22Rv1 (cell line): ENCODE measurements around the gene OSGEPL1.
"Not testable (repeated sequence)": the region's sequence is repeated elsewhere in the genome, so short reads cannot be mapped to it uniquely, and the experiment has no call there.

Experiments used
- H3K27ac ChIP-seq: fragments of 450-650 bp; 2 replicates; pipeline ENCODE4 v1.5.1; 2017
- ZFX ChIP-seq: fragments of 450-650 bp; IDR thresholded peaks from 2 replicates; pipeline ENCODE4 v1.6.1; 2017; ENCODE audit warnings: antibody characterized with exemption, borderline replicate concordance
- TF ChIP-seq, protein P1 (sequence below): fragments of 450-650 bp; IDR thresholded peaks from 2 replicates; pipeline ENCODE4 v1.5.1; 2017; ENCODE audit warnings: mild to moderate bottlenecking

OSGEPL1 gene

DNA sequence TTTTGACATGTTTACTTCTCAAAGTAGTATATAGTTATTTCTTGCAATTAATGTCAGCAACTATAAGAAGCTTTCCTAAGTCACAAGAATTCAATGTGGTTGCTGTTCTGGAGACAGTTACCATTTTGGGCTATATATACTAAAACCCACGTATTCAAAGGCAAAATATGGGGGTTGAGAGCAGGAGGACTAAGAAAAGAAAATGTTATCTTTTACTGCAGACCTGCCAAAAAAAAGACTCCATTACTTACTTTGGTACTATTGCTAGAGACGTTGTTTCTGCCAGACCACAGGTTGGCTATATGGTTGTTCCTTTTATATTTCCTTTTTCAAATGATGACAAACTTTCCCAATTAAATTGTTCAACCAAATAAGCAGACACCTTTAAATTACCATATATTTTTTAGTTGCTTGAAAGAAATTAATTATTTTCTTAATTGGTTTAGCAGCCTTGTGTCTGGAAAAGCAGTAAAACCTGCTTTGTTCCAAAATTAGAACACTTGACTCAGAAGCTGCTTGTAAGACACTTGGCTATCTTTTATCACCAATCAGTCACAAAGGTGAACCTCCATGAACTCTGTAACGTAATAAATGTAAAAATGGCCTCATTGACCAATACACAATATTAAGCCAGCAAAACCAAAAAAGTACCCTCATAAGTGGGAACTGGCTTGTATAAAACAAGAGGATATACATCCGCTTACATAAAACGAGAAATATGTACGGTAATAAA is 8.2 kb upstream of the OSGEPL1 start:
- H3K27ac ChIP-seq, result no peak overlapping the region
- TF ChIP-seq, protein P1, sequence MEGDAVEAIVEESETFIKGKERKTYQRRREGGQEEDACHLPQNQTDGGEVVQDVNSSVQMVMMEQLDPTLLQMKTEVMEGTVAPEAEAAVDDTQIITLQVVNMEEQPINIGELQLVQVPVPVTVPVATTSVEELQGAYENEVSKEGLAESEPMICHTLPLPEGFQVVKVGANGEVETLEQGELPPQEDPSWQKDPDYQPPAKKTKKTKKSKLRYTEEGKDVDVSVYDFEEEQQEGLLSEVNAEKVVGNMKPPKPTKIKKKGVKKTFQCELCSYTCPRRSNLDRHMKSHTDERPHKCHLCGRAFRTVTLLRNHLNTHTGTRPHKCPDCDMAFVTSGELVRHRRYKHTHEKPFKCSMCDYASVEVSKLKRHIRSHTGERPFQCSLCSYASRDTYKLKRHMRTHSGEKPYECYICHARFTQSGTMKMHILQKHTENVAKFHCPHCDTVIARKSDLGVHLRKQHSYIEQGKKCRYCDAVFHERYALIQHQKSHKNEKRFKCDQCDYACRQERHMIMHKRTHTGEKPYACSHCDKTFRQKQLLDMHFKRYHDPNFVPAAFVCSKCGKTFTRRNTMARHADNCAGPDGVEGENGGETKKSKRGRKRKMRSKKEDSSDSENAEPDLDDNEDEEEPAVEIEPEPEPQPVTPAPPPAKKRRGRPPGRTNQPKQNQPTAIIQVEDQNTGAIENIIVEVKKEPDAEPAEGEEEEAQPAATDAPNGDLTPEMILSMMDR, result no peak
- no peak for TF ChIP-seq ZFX

DNA sequence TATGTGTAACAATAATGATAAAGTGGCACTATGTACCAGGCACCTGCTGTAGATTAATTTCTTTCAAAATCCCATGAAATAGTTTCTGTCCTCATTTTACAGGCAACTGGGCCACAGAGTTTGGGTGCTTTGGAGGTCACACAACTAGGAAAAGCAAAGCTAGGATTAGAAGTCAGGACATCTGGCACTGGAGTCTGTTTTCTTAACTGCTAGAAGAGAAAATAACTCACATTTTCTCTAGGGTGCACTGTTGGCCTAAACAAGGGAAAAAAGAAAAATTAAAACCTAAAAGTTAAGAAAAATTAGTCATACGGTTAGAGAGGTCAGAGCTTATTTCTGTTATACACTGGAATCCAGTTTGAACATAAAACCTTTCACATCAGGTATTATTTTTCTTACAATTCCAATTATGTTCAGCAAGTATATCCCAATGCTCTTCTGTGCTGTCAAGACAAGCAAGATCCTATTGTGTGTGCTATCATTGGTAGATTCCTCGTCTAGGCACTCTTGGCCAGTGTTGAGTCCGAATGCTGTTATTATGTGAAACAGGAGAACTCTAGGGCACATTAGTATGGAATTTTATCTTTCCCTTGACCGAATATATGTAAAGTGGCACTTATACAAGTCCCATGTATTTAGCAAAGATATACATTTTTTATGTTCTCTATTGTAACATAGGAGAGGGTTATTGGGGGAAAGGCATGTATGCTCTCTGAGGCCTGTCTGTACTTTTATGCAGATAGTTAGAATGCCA is 1.5 kb upstream of the OSGEPL1 start:
- peak overlapping the region; percentile 92 for H3K27ac ChIP-seq

GRCh38 chr2:189762229-189762550 is 402 bp downstream of the OSGEPL1 start:
- no peak for TF ChIP-seq ZFX
- peak overlapping the region; percentile 92 for H3K27ac ChIP-seq

More for the DNA sequence above, 1.5 kb upstream of the OSGEPL1 start:
- TF ChIP-seq, protein P1, result no peak
- no peak for TF ChIP-seq ZFX

DNA sequence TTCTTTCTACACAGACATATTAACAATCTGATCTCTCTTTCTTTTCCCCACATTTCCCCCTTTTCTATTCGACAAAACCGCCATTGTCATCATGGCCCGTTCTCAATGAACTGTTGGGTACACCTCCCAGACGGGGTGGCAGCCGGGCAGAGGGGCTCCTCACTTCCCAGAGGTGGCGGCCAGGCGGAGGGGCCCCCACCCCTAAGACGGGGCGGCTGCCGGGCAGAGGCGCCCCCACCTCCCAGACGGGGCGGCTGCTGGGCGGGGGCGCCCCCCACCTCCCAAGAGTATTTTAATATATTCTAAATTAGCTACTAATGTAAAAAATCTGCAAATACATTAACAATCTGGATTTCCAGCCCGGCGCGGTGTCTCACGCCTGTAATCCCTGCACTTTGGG is 2.4 kb downstream of the OSGEPL1 start:
- H3K27ac ChIP-seq, result not testable (repeated sequence)

GRCh38 chr2:189756311-189756952 is 6.2 kb downstream of the OSGEPL1 start:
- TF ChIP-seq, protein P1, result no peak
- no peak for TF ChIP-seq ZFX

GRCh38 chr2:189751080-189751658 is 11.4 kb downstream of the OSGEPL1 start:
- H3K27ac ChIP-seq, result no peak overlapping the region
- TF ChIP-seq ZFX, result no peak
- TF ChIP-seq, protein P1, result peak; percentile 85

More at GRCh38 chr2:189756311-189756952, 6.2 kb downstream of the OSGEPL1 start:
- no peak overlapping the region for H3K27ac ChIP-seq

- H3K27ac ChIP-seq, result no peak overlapping the region
- TF ChIP-seq, protein P1, result no peak
- no peak for TF ChIP-seq ZFX
These were observed 33.2 kb downstream of the OSGEPL1 start for GRCh38 chr2:189729430-189729829.

DNA sequence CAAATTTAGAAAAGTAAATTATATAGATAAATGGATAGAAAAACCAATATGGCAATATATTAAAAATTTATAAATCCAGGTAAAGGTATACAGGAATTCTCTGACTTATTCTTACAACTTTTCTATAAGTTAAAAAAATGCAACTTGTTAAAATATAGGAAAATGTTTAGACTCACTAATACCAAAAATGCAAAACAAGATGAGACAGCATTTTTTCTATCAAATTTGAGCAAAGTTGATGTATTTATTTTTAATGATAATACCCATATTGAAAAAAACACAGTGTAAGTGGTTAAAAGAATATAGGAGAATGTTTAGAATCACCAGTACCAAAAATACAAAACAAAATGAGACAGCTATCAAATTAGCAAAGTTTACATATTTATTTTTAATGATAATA is 35.7 kb downstream of the OSGEPL1 start:
- TF ChIP-seq, protein P1, result no peak
- TF ChIP-seq ZFX, result no peak
- no peak overlapping the region for H3K27ac ChIP-seq
